K562 (cell line): ENCODE measurements around the gene IFT25. TPM values are rescaled to one million over a fixed set of nuclear protein-coding genes. Genes with fewer than 3 reads are reported as not detected.
A peak's percentile ranks its signal among the peaks of the same experiment; 100 is the strongest.

Source experiments
- CXXC5 ChIP-seq: fragments of 250-450 bp; sonication (Bioruptor Pico); IDR thresholded peaks from 2 replicates; pipeline ENCODE4 v1.8.0; 2022; ENCODE audit warnings: inconsistent platforms, mild to moderate bottlenecking, moderate library complexity
- EGR1 ChIP-seq: fragments of 450-650 bp; conservative IDR thresholded peaks from 2 replicates; pipeline ENCODE4 v1.6.1; 2017; ENCODE audit warnings: mild to moderate bottlenecking
- ESRRA ChIP-seq: fragments of 450-650 bp; IDR thresholded peaks from 2 replicates; pipeline ENCODE4 v1.6.1; 2014; ENCODE audit warnings: low read depth, mild to moderate bottlenecking, moderate library complexity, borderline replicate concordance
- MAFK ChIP-seq: IDR thresholded peaks from 2 replicates; pipeline ENCODE4 v1.6.1; 2011; ENCODE audit warnings: low read length, improper control_type of control experiment
- PHB2 ChIP-seq: fragments of 450-650 bp; IDR thresholded peaks from 2 replicates; pipeline ENCODE4 v1.6.1; 2017; ENCODE audit warnings: low read depth
- POLR2A ChIP-seq: fragments of 450-650 bp; conservative IDR thresholded peaks from 2 replicates; pipeline ENCODE4 v1.6.1; 2016
- RB1 ChIP-seq: fragments of 450-650 bp; IDR thresholded peaks from 2 replicates; pipeline ENCODE4 v1.6.1; 2017; ENCODE audit warnings: low read depth, mild to moderate bottlenecking
- RBBP5 ChIP-seq: fragments of 200-600 bp; sonication (generic); IDR thresholded peaks from 2 replicates; pipeline ENCODE4 v1.6.1; 2012; ENCODE audit warnings: borderline replicate concordance, mild to moderate bottlenecking, low read length, control low read depth, inconsistent platforms; ENCODE audit not compliant: insufficient read depth, poor library complexity, severe bottlenecking
- RFX1 ChIP-seq: fragments of 450-650 bp; IDR thresholded peaks from 2 replicates; pipeline ENCODE4 v1.6.1; 2016; ENCODE audit warnings: mild to moderate bottlenecking, moderate library complexity
- TCFL5 ChIP-seq: fragments of 250-450 bp; sonication (Bioruptor Pico); conservative IDR thresholded peaks from 2 replicates; pipeline ENCODE4 v1.6.1; 2021; ENCODE audit warnings: mild to moderate bottlenecking, moderate library complexity, matching md5 sums
- ZBTB8A ChIP-seq: fragments of 450-650 bp; IDR thresholded peaks from 2 replicates; pipeline ENCODE4 v1.6.1; 2018; ENCODE audit warnings: mild to moderate bottlenecking, moderate library complexity; ENCODE audit not compliant: partially characterized antibody
- ZNF224 ChIP-seq: sonication (generic); formaldehyde crosslinking; IDR thresholded peaks from 2 replicates; pipeline ENCODE4 v1.8.0; 2022; ENCODE audit warnings: mild to moderate bottlenecking, missing genetic modification reagents
- ZNF589 ChIP-seq: fragments of 200-800 bp; sonication (Bioruptor generic); IDR thresholded peaks from 2 replicates; pipeline ENCODE4 v1.6.1; 2016; ENCODE audit warnings: low read depth, missing genetic modification characterization, missing compliant biosample characterization
- ZNF695 ChIP-seq: fragments of 450-650 bp; formaldehyde crosslinking; IDR thresholded peaks from 2 replicates; pipeline ENCODE4 v1.4.0; 2020; ENCODE audit warnings: mild to moderate bottlenecking, moderate library complexity
- polyA plus RNA-seq, 8 experiments: library from polyadenylated mRNA; depleted of rRNA in 4 of 8; stranded (reverse) in 5 of 8; unstranded in 3 of 8; fragments of >200 nt; fragmentation: Nextera tagmentation in 2 of 8; fragmentation: Illumina TruSeq in 1 of 8; extraction: Ambion mirVana in 2 of 8; extraction: Trizol in 1 of 8; gene quantifications; 2 replicates each; pipeline versions ENCODE4 v1.2.1 to v1.2.3, GENCODE V29; 2011 to 2014; ENCODE audit warnings: inconsistent platforms in 1 of 8, missing spikeins in 1 of 8
- total RNA-seq, 7 experiments: library from RNA; depleted of rRNA in 6 of 7; stranded (reverse); fragments of >200 nt in 6 of 7; fragmentation: Illumina TruSeq in 2 of 7; extraction: Trizol in 2 of 7; gene quantifications; 2 replicates each; pipeline versions ENCODE4 v1.2.1 to v1.2.3, GENCODE V29; 2011 to 2021; ENCODE audit warnings: low replicate concordance in 1 of 7
- TF ChIP-seq, protein P1 (sequence below): IDR thresholded peaks from 3 replicates; pipeline ENCODE4 v1.6.1; 2011; ENCODE audit warnings: borderline replicate concordance, mild to moderate bottlenecking; ENCODE audit not compliant: insufficient read length, insufficient read depth
- TF ChIP-seq, protein P2 (sequence below), 2 experiments: fragments of 200-800 bp in 1 of 2; sonication (Bioruptor generic) in 1 of 2; sonication (generic) in 1 of 2; formaldehyde crosslinking in 1 of 2; IDR thresholded peaks in 1 of 2; conservative IDR thresholded peaks in 1 of 2; 2 replicates each; pipeline versions ENCODE4 v1.5.0 to v1.6.1; 2016 to 2020; ENCODE audit warnings: missing compliant biosample characterization in 1 of 2, missing genetic modification characterization in 1 of 2, missing genetic modification reagents in 1 of 2
- TF ChIP-seq, protein P3 (sequence below): IDR thresholded peaks from 2 replicates; pipeline ENCODE4 v1.6.1; 2011; ENCODE audit not compliant: insufficient read length; ENCODE audit errors: extremely low read depth
- TF ChIP-seq, protein P4 (sequence below): fragments of 250-450 bp; sonication (Bioruptor Pico); IDR thresholded peaks from 2 replicates; pipeline ENCODE4 v1.4.0; 2020; ENCODE audit warnings: mild to moderate bottlenecking, moderate library complexity, borderline replicate concordance

Gene IFT25
- total and polyA plus RNA-seq, 9 of the 15 experiments (the other 6 are each of a cell fraction or from before 2014, with no cell fraction given), result 93.6 to 209 (median 167) TPM

DNA sequence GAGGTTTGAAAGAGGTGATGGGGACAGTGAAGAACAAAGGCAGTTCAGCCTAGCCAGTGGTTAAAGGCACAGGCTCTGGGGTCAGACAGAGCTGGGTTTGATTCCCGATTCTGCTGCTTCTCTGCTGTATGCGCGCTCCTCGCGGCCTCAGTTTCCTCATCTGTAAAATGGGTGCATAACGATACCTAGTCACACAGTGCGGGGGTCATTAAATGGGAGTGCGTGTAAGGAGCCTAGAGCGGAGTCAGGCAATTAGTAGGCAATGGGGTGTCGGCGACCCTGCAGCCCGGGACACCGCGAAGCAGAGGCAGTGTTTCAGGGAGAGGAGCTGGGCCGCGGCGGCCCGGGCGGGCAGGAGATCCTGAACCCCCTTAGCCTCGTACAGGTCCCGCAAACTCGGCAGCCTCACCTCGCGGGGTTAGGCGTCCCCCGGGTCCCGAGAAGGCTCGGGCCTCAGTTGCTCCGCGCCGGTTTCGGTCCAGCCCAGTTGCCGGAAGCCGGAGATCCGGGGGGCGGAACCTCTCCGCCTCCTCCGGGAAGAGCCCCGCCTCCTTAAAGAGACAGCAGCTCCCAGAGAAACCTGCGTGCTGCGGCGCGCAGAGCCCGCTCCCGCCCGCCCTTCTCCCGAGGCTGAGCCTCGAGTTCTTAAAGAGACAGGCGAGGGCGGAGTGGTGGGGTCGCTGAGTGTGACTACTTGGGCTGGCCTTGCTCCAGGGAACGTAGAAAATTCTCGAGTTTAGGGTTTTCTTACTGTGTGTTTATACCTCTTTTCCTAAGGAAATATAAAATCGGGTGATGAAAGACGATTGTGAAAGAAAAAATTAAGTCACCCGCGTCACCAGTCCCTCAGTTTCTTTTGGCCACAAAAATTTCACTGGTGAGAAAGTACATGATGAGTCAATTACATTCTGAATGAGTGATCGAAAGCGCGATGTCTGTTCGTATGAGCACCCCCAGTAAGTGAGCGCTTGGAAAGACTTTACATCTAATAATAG, 55.9 kb downstream of the IFT25 start, which contains the start of gene YIPF1 (continued):
- TF ChIP-seq, protein P1, sequence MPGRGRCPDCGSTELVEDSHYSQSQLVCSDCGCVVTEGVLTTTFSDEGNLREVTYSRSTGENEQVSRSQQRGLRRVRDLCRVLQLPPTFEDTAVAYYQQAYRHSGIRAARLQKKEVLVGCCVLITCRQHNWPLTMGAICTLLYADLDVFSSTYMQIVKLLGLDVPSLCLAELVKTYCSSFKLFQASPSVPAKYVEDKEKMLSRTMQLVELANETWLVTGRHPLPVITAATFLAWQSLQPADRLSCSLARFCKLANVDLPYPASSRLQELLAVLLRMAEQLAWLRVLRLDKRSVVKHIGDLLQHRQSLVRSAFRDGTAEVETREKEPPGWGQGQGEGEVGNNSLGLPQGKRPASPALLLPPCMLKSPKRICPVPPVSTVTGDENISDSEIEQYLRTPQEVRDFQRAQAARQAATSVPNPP, result no peak
- TF ChIP-seq EGR1, result peak; percentile 47; the same call in 1 of the 2 replicates
- peak; percentile 78 for TF ChIP-seq POLR2A
- peak; percentile 97 for TF ChIP-seq RBBP5
- TF ChIP-seq, protein P2, sequence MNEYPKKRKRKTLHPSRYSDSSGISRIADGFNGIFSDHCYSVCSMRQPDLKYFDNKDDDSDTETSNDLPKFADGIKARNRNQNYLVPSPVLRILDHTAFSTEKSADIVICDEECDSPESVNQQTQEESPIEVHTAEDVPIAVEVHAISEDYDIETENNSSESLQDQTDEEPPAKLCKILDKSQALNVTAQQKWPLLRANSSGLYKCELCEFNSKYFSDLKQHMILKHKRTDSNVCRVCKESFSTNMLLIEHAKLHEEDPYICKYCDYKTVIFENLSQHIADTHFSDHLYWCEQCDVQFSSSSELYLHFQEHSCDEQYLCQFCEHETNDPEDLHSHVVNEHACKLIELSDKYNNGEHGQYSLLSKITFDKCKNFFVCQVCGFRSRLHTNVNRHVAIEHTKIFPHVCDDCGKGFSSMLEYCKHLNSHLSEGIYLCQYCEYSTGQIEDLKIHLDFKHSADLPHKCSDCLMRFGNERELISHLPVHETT (CRISPR knock-in tag; conservative IDR thresholded peaks at IDR 0.05 in 1 of 2, IDR thresholded peaks at IDR 0.05 in 1 of 2), result peak in 1 of 2 experiments; percentile 24; a peak in 1 of 4 replicates
- TF ChIP-seq MAFK, result 0 out of 2 replicates have a peak, but pooled peaks have one; percentile 12
- TF ChIP-seq ZNF224, result no peak
- 0 out of 2 replicates have a peak, but pooled peaks have one; percentile 33 for TF ChIP-seq PHB2
- peak; percentile 70; the same call in 1 of the 2 replicates for TF ChIP-seq CXXC5 (CRISPR knock-in tag)
- TF ChIP-seq, protein P3, sequence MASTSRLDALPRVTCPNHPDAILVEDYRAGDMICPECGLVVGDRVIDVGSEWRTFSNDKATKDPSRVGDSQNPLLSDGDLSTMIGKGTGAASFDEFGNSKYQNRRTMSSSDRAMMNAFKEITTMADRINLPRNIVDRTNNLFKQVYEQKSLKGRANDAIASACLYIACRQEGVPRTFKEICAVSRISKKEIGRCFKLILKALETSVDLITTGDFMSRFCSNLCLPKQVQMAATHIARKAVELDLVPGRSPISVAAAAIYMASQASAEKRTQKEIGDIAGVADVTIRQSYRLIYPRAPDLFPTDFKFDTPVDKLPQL, result no peak
- TF ChIP-seq ZBTB8A, result no peak
- TF ChIP-seq RFX1, result no peak
- no peak for TF ChIP-seq TCFL5 (CRISPR knock-in tag)
- TF ChIP-seq RB1, result no peak
- TF ChIP-seq, protein P4, sequence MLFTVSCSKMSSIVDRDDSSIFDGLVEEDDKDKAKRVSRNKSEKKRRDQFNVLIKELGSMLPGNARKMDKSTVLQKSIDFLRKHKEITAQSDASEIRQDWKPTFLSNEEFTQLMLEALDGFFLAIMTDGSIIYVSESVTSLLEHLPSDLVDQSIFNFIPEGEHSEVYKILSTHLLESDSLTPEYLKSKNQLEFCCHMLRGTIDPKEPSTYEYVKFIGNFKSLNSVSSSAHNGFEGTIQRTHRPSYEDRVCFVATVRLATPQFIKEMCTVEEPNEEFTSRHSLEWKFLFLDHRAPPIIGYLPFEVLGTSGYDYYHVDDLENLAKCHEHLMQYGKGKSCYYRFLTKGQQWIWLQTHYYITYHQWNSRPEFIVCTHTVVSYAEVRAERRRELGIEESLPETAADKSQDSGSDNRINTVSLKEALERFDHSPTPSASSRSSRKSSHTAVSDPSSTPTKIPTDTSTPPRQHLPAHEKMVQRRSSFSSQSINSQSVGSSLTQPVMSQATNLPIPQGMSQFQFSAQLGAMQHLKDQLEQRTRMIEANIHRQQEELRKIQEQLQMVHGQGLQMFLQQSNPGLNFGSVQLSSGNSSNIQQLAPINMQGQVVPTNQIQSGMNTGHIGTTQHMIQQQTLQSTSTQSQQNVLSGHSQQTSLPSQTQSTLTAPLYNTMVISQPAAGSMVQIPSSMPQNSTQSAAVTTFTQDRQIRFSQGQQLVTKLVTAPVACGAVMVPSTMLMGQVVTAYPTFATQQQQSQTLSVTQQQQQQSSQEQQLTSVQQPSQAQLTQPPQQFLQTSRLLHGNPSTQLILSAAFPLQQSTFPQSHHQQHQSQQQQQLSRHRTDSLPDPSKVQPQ (CRISPR knock-in tag), result no peak
- peak; percentile 58; the same call in 1 of the 2 replicates for TF ChIP-seq ESRRA
- no peak for TF ChIP-seq ZNF589 (CRISPR knock-in tag)
- no peak for TF ChIP-seq ZNF695
